NB4 (cell line): ENCODE measurements around the gene ANO7.

Experiments
- DNase-seq: peaks from one replicate; pipeline ENCODE4 v3.0.0; 2010; ENCODE audit warnings: low read depth
- H3K4me3 ChIP-seq: one replicate; pipeline ENCODE4 v1.5.1; 2011; ENCODE audit warnings: mild to moderate bottlenecking, low read depth, low read length, moderate library complexity
- MYC ChIP-seq: IDR thresholded peaks from 2 replicates; pipeline ENCODE4 v1.6.1; 2011; ENCODE audit warnings: low read depth, low read length
- POLR2A ChIP-seq: IDR thresholded peaks from 2 replicates; pipeline ENCODE4 v1.6.1; 2011; ENCODE audit warnings: mild to moderate bottlenecking; ENCODE audit not compliant: insufficient read length; ENCODE audit errors: extremely low read depth
- TF ChIP-seq, protein P1 (sequence below): IDR thresholded peaks from 2 replicates; pipeline ENCODE4 v1.6.1; 2011; ENCODE audit warnings: low read depth, low read length
- TF ChIP-seq, protein P2 (sequence below): IDR thresholded peaks from one replicate; pipeline ENCODE4 v1.5.1; 2012; ENCODE audit warnings: low read depth, low read length

Gene ANO7

DNA sequence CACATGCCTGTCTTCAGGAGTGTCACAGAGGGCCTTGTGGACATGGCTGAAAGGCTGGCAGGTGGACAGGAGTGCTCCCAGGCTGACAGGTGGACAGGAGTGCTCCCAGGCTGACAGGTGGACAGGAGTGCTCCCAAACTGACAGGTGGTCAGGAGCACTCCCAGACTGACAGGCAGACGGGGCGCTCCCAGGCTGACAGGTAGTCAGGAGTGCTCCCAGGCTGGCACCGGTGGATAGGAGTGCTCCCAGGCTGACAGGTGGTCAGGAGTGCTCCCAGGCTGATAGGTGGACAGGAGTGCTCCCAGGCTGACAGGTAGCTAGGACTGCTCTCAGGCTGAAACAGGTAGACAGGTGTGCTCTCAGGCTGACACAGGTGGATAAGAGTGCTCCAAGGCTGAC, 16.6 kb downstream of the ANO7 start:
- TF ChIP-seq MYC (no peak), POLR2A (no peak)
- TF ChIP-seq, protein P1, sequence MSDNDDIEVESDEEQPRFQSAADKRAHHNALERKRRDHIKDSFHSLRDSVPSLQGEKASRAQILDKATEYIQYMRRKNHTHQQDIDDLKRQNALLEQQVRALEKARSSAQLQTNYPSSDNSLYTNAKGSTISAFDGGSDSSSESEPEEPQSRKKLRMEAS = no peak
- TF ChIP-seq, protein P2, sequence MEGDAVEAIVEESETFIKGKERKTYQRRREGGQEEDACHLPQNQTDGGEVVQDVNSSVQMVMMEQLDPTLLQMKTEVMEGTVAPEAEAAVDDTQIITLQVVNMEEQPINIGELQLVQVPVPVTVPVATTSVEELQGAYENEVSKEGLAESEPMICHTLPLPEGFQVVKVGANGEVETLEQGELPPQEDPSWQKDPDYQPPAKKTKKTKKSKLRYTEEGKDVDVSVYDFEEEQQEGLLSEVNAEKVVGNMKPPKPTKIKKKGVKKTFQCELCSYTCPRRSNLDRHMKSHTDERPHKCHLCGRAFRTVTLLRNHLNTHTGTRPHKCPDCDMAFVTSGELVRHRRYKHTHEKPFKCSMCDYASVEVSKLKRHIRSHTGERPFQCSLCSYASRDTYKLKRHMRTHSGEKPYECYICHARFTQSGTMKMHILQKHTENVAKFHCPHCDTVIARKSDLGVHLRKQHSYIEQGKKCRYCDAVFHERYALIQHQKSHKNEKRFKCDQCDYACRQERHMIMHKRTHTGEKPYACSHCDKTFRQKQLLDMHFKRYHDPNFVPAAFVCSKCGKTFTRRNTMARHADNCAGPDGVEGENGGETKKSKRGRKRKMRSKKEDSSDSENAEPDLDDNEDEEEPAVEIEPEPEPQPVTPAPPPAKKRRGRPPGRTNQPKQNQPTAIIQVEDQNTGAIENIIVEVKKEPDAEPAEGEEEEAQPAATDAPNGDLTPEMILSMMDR = no peak
- DNase-seq = no peak
- H3K4me3 ChIP-seq = no peak overlapping the region

- H3K4me3 ChIP-seq = no peak overlapping the region
- no peak for DNase-seq
- no peak for TF ChIP-seq MYC
- TF ChIP-seq, protein P1 = no peak
- no peak for TF ChIP-seq POLR2A
- TF ChIP-seq, protein P2 = no peak
Measured at GRCh38 chr2:241207151-241207550, 18.7 kb downstream of the ANO7 start.

GRCh38 chr2:241207641-241208040, 19.2 kb downstream of the ANO7 start:
- H3K4me3 ChIP-seq = no peak overlapping the region
- TF ChIP-seq, protein P1 = no peak
- TF ChIP-seq MYC (no peak), POLR2A (no peak)
- TF ChIP-seq, protein P2 = no peak
- DNase-seq = no peak

GRCh38 chr2:241208058-241208457, 19.6 kb downstream of the ANO7 start:
- no peak for DNase-seq
- no peak for TF ChIP-seq POLR2A
- TF ChIP-seq, protein P2 = no peak
- no peak for TF ChIP-seq MYC
- TF ChIP-seq, protein P1 = no peak
- H3K4me3 ChIP-seq = no peak overlapping the region

DNA sequence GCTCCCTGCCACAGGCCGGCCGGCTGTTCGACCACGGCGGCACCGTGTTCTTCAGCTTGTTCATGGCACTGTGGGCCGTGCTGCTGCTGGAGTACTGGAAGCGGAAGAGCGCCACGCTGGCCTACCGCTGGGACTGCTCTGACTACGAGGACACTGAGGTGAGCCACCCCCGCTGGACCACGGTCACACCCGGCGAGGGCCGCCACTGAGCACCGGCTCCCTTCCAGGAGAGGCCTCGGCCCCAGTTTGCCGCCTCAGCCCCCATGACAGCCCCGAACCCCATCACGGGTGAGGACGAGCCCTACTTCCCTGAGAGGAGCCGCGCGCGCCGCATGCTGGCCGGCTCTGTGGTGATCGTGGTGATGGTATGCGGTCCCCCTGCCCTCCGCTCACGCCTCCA, 20.8 kb downstream of the ANO7 start:
- no peak overlapping the region for H3K4me3 ChIP-seq
- no peak for DNase-seq
- TF ChIP-seq MYC (no peak), POLR2A (no peak)
- TF ChIP-seq, protein P2 = no peak
- TF ChIP-seq, protein P1 = no peak

GRCh38 chr2:241211276-241211675, 22.8 kb downstream of the ANO7 start:
- DNase-seq = no peak
- no peak overlapping the region for H3K4me3 ChIP-seq
- TF ChIP-seq, protein P1 = no peak
- no peak for TF ChIP-seq POLR2A
- TF ChIP-seq, protein P2 = no peak
- TF ChIP-seq MYC = no peak
